AG04449 (cell line): ENCODE measurements around the gene TRIM14.
A peak's percentile ranks its signal among the peaks of the same experiment; 100 is the strongest.
"Not testable (repeated sequence)": the region's sequence is repeated elsewhere in the genome, so short reads cannot be mapped to it uniquely, and the experiment has no call there.

Source experiments
- CTCF ChIA-PET: fragments of 350-600 bp; formaldehyde crosslinking; extraction: SDS; loops from one replicate; lab custom pipeline; 2021; ENCODE audit warnings: antibody characterized with exemption; lab: Yijun Ruan, JAX
- POLR2A ChIA-PET: fragments of 400-600, 350-600 bp; formaldehyde crosslinking; extraction: SDS; loops from one replicate; lab custom pipeline; 2020; ENCODE audit warnings: antibody characterized with exemption, inconsistent platforms; lab: Yijun Ruan, JAX
- DNase-seq: peaks from one replicate; pipeline ENCODE4 v3.0.0-alpha.2; 2010; ENCODE audit warnings: low read depth, low spot score
- H3K4me3 ChIP-seq: 2 replicates; pipeline ENCODE4 v1.5.1; 2011; ENCODE audit warnings: low read depth, mild to moderate bottlenecking, control low read depth, low read length
- TF ChIP-seq, protein P1 (sequence below): IDR thresholded peaks from one replicate; pipeline ENCODE4 v1.5.1; 2011; ENCODE audit warnings: mild to moderate bottlenecking, moderate library complexity, low read length, control low read depth, inconsistent platforms; ENCODE audit not compliant: insufficient read depth; ENCODE audit errors: missing control alignments

Gene TRIM14

DNA sequence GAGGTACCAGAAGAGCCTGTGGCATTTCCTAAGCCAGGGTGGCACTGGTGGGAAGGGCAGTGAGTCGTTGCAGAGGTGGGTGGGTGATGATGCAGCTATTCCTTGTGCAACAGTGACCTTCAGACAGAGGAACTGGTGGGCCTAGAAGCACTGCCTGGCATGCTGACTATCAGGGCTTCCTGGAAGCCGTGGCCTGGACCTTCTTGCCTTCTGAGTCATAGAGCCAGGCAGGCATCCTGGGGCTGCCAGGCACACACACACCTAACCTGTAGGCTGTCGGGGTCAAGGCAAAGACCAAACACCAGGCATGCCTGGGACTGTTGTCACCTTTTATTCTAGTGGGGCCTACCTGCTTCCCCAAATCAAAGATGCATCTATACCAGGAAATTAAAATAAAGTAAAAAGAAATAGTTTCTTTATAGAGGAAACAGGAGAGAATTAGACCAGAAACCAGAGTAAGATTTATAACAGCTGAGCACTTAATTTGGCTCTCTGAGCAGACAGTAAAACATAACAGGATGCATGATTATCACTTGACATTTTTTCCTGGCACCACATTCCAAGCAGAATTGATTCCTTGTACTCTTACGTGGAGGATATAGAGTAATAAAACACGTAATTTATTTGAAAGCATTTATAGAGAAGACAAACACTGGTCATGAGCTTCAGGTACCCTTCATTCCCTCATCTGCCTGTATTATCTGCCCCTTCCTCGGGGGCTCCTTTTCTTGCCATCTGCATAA is 37.4 kb downstream of the TRIM14 start:
- CTCF ChIA-PET = interaction anchor here (0.9 to 5.2 kb wide), 4 partner anchors 8 to 125 kb away, joined by 3 to 33 read pairs (median 4); no protein-coding TSS in a partner anchor
- DNase-seq = peak; percentile 24
- no peak overlapping the region for H3K4me3 ChIP-seq

DNA sequence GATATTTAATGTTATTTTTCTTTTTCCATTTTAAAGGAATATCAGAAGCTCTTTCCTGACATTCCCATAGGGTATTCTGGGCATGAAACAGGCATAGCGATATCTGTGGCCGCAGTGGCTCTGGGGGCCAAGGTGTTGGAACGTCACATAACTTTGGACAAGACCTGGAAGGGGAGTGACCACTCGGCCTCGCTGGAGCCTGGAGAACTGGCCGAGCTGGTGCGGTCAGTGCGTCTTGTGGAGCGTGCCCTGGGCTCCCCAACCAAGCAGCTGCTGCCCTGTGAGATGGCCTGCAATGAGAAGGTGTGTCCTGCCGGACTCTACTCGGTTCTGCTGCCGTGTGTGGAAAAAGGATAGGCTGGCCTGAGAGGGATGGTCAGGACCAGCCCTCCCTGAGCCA is 38.2 kb downstream of the TRIM14 start:
- TF ChIP-seq, protein P1, sequence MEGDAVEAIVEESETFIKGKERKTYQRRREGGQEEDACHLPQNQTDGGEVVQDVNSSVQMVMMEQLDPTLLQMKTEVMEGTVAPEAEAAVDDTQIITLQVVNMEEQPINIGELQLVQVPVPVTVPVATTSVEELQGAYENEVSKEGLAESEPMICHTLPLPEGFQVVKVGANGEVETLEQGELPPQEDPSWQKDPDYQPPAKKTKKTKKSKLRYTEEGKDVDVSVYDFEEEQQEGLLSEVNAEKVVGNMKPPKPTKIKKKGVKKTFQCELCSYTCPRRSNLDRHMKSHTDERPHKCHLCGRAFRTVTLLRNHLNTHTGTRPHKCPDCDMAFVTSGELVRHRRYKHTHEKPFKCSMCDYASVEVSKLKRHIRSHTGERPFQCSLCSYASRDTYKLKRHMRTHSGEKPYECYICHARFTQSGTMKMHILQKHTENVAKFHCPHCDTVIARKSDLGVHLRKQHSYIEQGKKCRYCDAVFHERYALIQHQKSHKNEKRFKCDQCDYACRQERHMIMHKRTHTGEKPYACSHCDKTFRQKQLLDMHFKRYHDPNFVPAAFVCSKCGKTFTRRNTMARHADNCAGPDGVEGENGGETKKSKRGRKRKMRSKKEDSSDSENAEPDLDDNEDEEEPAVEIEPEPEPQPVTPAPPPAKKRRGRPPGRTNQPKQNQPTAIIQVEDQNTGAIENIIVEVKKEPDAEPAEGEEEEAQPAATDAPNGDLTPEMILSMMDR = no peak
- CTCF ChIA-PET = interaction anchor here (0.9 to 1.5 kb wide), 5 partner anchors 12 to 175 kb away, joined by 3 to 4 read pairs (median 3); partner anchors contain the start of gene TBC1D2
- DNase-seq = no peak
- POLR2A ChIA-PET = no interaction called here
- no peak overlapping the region for H3K4me3 ChIP-seq

More for the DNA sequence above, 37.4 kb downstream of the TRIM14 start:
- POLR2A ChIA-PET = no interaction called here
- TF ChIP-seq, protein P1 = no peak

DNA sequence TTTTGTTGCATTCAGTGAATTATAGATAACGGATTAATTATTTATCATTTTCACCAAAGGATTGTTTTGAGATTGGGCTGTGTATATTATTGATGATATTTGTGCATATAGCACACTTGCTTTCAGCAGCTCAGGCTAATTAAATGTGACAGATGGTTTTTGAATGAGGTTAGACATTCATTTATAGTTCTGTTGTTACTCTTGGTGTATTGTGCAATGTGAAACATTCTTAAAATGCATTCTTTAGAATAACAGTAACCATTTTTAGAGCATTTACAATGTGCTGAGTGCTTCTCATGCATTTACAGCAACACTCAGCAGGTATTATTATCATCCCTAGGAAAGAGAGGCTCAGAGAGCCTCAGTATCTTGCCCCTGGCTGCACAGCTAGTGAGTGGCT is 38.7 kb downstream of the TRIM14 start:
- peak; percentile 38 for DNase-seq
- TF ChIP-seq, protein P1 = no peak
- POLR2A ChIA-PET = interaction anchor here (0.5 kb wide), 1 partner anchor 89 kb away, joined by 3 read pairs; no protein-coding TSS in a partner anchor
- H3K4me3 ChIP-seq = no peak overlapping the region
- CTCF ChIA-PET = interaction anchor here (0.9 to 1.6 kb wide), 6 partner anchors 8 to 175 kb away, joined by 3 to 4 read pairs (median 3); partner anchors contain the start of gene TBC1D2

DNA sequence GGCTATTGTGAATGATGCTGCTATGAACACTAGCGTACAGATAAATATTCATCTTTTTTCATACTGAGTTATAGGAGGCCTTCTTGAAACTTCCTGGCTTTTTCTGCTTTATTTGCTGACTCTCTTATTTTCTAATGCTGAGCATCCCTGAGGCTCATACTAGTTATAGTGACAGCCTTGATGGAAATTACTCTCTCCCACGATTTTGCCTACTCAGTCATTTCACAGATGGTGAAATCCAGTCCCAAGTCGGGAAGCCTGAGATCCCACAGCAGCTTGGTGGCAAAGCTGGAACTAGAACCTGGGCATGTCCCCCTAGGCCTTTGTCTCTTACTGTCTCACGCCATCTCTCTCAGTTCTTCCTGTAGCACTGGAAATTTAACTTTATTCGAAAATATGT is 40.1 kb downstream of the TRIM14 start:
- no peak overlapping the region for H3K4me3 ChIP-seq
- ChIA-PET POLR2A (no interaction called here), CTCF (interaction anchor here (0.7 to 1.6 kb wide), 3 partner anchors 10 to 185 kb away, joined by 3 to 4 read pairs (median 3); no protein-coding TSS in a partner anchor)
- TF ChIP-seq, protein P1 = no peak
- DNase-seq = no peak

DNA sequence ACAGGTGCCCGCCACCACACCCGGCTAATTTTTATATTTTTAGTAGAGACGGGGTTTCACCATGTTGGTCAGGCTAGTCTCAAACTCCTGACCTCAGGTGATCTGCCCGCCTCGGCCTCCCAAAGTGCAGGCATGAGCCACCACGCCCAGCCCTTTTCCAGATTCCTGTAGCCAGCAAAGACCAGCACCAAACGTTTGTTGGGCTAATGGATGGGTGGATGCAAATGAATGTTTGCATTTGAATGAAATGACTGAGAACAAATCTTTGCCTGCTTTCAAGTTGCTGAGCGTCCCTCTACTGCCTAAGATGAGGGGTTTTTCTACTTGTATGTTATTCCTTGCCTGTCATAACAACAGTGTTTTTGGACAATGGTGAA is 42.5 kb downstream of the TRIM14 start:
- POLR2A ChIA-PET, DNase-seq, H3K4me3 ChIP-seq: not testable (repeated sequence)
- CTCF ChIA-PET = interaction anchor here (1.1 to 1.9 kb wide), 3 partner anchors 11 to 187 kb away, joined by 3 to 15 read pairs (median 4); no protein-coding TSS in a partner anchor

DNA sequence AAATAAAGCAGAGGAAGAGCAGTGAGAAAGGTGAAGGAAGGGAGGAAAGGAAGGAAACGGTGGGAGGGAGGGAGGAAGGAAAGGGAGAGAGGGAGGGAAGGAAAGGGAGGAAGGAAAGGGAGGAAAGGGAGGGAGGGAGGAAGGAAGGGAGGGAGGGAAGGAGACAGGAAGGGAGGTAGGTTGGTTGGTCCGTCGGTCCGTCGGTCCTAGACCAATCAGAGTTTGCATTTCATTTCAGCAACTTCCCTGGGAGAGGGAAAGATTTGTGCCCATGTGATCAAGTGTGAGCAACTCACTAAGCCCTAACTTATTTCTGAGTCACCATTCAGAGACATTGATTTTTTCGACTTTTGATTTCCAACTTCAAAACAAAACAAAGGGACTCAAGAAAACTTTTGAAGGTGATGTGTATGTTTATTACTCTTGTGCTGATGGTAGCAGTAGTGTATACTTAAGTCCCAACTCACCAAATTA is 43.7 kb downstream of the TRIM14 start:
- CTCF ChIA-PET = interaction anchor here (0.8 to 6.3 kb wide), 12 partner anchors 8 to 199 kb away, joined by 3 to 72 read pairs (median 8); partner anchors contain the start of genes NANS and TBC1D2

More for the DNA sequence above, 43.7 kb downstream of the TRIM14 start:
- POLR2A ChIA-PET = no interaction called here
- DNase-seq = no peak
- TF ChIP-seq, protein P1 = no peak
- no peak overlapping the region for H3K4me3 ChIP-seq
